Measurements from ENCODE around the gene SIM1.

The SIM1 gene

GRCh38 chr6:100472674-100473073 is 8.0 kb upstream of the SIM1 start:
- DNase-seq (ENCODE audit: low read depth in 3 of 3, low spot score in 1 of 3): no peak

GRCh38 chr6:100470422-100471120 is 5.8 kb upstream of the SIM1 start:
- no peak for DNase-seq (ENCODE audit: low read depth in 3 of 3, low spot score in 1 of 3)

GRCh38 chr6:100469101-100469859 is 4.6 kb upstream of the SIM1 start:
- no peak for DNase-seq (ENCODE audit: low read depth in 3 of 3, low spot score in 1 of 3)

- no peak for DNase-seq (ENCODE audit: low read depth in 3 of 3, low spot score in 1 of 3)
These were observed 3.4 kb upstream of the SIM1 start for GRCh38 chr6:100468016-100468622.

- DNase-seq (ENCODE audit: low read depth in 3 of 3, low spot score in 1 of 3): no peak
These were observed 2.7 kb upstream of the SIM1 start for GRCh38 chr6:100467129-100468015.

GRCh38 chr6:100466410-100467128 is 1.8 kb upstream of the SIM1 start:
- DNase-seq (ENCODE audit: low read depth in 3 of 3, low spot score in 1 of 3): no peak

GRCh38 chr6:100465701-100466409 is 1.1 kb upstream of the SIM1 start:
- DNase-seq (ENCODE audit: low read depth in 3 of 3, low spot score in 1 of 3): no peak

GRCh38 chr6:100464162-100464851 is 414 bp downstream of the SIM1 start:
- no peak for DNase-seq (ENCODE audit: low read depth in 3 of 3, low spot score in 1 of 3)

- no peak for DNase-seq (ENCODE audit: low read depth in 3 of 3, low spot score in 1 of 3)
These were observed 1.0 kb downstream of the SIM1 start for GRCh38 chr6:100463630-100464161.

GRCh38 chr6:100462706-100463629 is 1.8 kb downstream of the SIM1 start:
- no peak for DNase-seq (ENCODE audit: low read depth in 3 of 3, low spot score in 1 of 3)

- no peak for DNase-seq (ENCODE audit: low read depth in 3 of 3, low spot score in 1 of 3)
These were observed 2.6 kb downstream of the SIM1 start for GRCh38 chr6:100461917-100462705.

- DNase-seq (ENCODE audit: low read depth in 3 of 3, low spot score in 1 of 3): no peak
These were observed 3.3 kb downstream of the SIM1 start for GRCh38 chr6:100461278-100461916.

- DNase-seq (ENCODE audit: low read depth in 3 of 3, low spot score in 1 of 3): no peak
These were observed 4.0 kb downstream of the SIM1 start for GRCh38 chr6:100460650-100461204.

- no peak for DNase-seq (ENCODE audit: low read depth in 3 of 3, low spot score in 1 of 3)
These were observed 5.0 kb downstream of the SIM1 start for GRCh38 chr6:100459592-100460184.

- DNase-seq (ENCODE audit: low read depth in 3 of 3, low spot score in 1 of 3): no peak
These were observed 5.7 kb downstream of the SIM1 start for GRCh38 chr6:100458841-100459591.
